Measurements from ENCODE around the gene FKBP4. TPM values are rescaled to one million over a fixed set of nuclear protein-coding genes. Genes with fewer than 3 reads are reported as not detected.
A peak's percentile ranks its signal among the peaks of the same experiment; 100 is the strongest.

The FKBP4 gene
- total and polyA plus RNA-seq, 9 of the 15 experiments (the other 6 are each of a cell fraction or from before 2014, with no cell fraction given) = 16.3 to 154 (median 90.1) TPM

GRCh38 chr12:2752676-2753371, 41.9 kb upstream of the FKBP4 start (continued):
- TF ChIP-seq PKNOX1 (IDR thresholded peaks at IDR 0.05) (no peak), ETV6 (IDR thresholded peaks at IDR 0.05; ENCODE audit: borderline replicate concordance in 1 of 2, low read depth in 2 of 2, low read length in 1 of 2) (no peak), ETV6 (CRISPR knock-in tag; IDR thresholded peaks at IDR 0.05; ENCODE audit: borderline replicate concordance) (peak; percentile 83; the same call in 1 of the 2 replicates), MTA3 (IDR thresholded peaks at IDR 0.05; ENCODE audit: borderline replicate concordance) (no peak), ZNF707 (CRISPR knock-in tag; conservative IDR thresholded peaks at IDR 0.05) (no peak), PRMT5 (CRISPR knock-in tag; IDR thresholded peaks at IDR 0.05) (peak; percentile 98), CREM (IDR thresholded peaks at IDR 0.05; ENCODE audit: low read depth) (peak; percentile 79), ZEB2 (IDR thresholded peaks at IDR 0.05) (no peak), RFX7 (CRISPR knock-in tag; IDR thresholded peaks at IDR 0.05) (no peak), ATF6 (CRISPR knock-in tag; IDR thresholded peaks at IDR 0.05) (peak; percentile 99), KDM5B (IDR thresholded peaks at IDR 0.05; ENCODE audit: insufficient replicate concordance, low read depth, low read length) (no peak), ZBTB1 (CRISPR knock-in tag; IDR thresholded peaks at IDR 0.05; ENCODE audit: borderline replicate concordance, low read depth) (peak; percentile 85), POLR2AphosphoS5 (IDR thresholded peaks at IDR 0.05; ENCODE audit: control insufficient read depth, insufficient read depth, low read depth, low read length) (no peak), ZMIZ1 (IDR thresholded peaks at IDR 0.05; ENCODE audit: low read depth in 2 of 2, low read length in 2 of 2) (no peak), KAT8 (IDR thresholded peaks at IDR 0.05; ENCODE audit: low read depth) (no peak), IRF9 (tag; IDR thresholded peaks at IDR 0.05) (no peak), MIER1 (IDR thresholded peaks at IDR 0.05; ENCODE audit: low read depth) (peak; percentile 99), ZNF263 (CRISPR knock-in tag; IDR thresholded peaks at IDR 0.05; ENCODE audit: borderline replicate concordance) (peak; percentile 89), ZNF197 (CRISPR knock-in tag; IDR thresholded peaks at IDR 0.05; ENCODE audit: low read depth) (peak; percentile 54; the same call in 1 of the 2 replicates), FOXP1 (CRISPR knock-in tag; IDR thresholded peaks at IDR 0.05) (peak; percentile 99), ZNF75A (CRISPR knock-in tag; IDR thresholded peaks at IDR 0.05) (no peak)
